Measurements from ENCODE around the gene S100A5.
"Not testable (repeated sequence)": the region's sequence is repeated elsewhere in the genome, so short reads cannot be mapped to it uniquely, and the experiment has no call there.

Gene S100A5, protein sequence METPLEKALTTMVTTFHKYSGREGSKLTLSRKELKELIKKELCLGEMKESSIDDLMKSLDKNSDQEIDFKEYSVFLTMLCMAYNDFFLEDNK

DNA sequence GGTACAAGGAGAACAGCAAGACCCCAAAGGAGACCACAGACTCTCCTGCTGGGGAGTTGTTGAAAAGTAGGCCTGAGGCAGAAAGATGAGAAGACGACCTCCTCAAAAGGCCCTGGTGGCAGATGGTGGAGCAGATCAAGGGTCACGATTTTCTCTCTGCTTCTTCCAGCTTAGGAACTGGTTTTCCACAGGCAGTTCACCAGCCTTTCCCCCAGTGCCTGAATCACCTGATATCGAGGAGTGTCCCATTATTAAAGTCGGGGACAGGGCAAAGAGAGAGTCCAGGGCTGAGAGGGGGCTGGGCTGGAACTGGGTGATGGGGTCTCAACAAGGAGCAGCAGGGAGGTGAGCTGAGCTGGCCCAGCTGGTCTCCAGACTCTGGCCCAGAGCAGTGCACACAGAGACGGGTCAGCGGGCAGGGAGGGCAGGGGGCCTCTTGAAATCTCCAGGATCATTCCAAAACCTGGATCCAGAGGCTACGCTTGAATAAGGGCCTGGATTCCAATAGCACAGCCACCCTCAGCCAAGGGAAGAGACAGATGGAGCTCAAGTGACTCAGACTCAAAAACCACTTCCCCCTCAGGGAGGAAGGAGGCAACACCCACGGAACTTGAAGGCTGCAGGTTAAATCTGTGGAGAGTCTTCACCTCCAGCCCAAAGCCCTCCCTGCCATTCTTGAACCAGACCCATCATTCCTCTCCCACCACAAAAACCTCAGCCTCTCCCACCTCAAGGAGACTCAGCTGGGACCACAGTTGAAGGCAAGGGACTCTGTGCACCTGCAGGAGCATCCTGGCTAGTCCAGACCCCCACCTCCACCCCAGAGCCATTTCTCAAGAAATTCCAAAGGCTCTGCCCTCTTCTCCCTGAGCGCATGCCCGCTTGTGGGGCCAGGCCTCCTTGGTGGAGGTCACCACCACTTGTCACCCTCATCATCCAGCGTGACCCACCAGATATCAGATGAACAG lies at the start of gene S100A5:
Gene S100A5, minus strand, starts transcription at position 541 of the 968 bp plus-strand sequence. CDS start 743 bp downstream, outside the sequence.
- DNase-seq (ENCODE audit: low read depth in 1 of 2, low spot score in 1 of 2), result no peak

DNA sequence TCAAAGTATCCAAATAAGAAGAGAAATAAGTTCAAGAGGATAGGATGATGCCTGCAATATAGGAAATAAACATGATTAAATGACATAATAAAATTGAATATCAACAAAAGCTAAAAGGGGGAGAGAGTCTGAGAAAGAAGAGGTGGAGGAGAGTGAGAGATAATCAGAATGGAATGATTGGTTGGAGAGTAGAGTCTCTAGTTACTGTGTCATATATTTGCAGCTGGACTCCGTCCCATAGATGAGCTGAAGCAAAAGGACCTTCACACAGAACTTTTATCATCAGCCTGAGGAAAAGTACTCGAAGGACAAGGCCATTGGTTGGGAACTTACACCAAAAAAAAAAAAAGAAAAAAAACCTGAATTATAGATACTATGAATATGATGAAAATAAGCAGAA lies 47.7 kb upstream of the S100A5 start:
- DNase-seq (ENCODE audit: low read depth in 1 of 2, low spot score in 1 of 2), result no peak

DNA sequence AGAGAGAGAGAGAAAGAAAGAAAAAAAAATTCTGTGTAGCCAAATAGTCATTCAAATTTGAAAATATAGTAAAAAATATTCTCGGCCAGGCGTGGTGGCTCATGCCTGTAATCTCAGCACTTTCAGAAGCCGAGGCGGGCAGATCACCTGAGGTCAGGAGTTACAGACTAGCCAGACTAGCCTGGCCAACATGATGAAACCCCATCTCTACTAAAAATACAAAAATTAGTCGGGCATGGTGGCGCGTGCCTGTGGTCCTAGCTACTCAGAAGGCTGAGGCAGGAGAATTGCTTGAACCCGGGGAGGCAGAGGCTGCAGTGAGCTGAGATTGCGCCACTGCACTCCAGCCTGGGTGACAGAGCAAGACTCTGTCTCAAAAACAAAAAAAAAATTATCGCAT lies 47.3 kb upstream of the S100A5 start:
- not testable (repeated sequence) for DNase-seq (ENCODE audit: low read depth in 1 of 2, low spot score in 1 of 2)

DNA sequence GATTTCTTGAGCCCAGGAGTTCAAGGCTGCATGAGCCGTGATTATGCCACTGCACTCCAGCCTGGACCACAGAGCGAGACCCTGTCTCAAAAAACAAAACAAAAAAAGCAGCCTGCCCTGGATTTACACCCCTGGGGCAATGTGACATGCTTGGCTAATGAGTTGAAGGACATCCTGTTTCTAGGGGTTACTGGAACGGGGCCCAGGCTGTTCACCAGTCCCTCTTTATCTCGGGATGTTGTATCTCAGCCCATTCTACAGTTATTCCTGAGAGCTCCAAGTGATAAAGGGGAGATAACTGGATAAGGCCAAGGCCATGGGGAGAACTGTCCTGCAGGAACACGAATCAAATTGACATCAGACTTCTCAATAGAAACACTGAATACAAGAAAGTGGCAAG lies 46.6 kb upstream of the S100A5 start:
- DNase-seq (ENCODE audit: low read depth in 1 of 2, low spot score in 1 of 2), result no peak

DNA sequence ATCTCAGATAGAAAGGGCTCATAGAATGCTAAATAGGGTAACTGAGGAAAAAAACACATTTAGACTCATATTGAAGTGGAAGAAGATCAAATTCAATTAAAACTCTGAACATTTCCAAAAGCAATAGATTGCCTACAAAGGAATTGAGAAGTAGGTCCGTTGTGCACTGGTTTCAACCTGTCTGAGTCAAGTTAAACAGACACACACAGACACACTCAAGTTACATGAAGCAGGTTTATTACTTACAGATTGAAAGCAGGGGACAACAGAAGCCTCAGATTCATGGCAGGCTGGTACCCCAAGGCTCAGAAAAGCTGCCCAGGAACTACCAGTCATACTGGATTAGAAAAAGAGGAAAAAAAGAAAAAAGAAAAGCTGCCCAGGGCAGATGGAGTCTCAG lies 45.6 kb upstream of the S100A5 start:
- DNase-seq (ENCODE audit: low read depth in 1 of 2, low spot score in 1 of 2), result no peak

DNA sequence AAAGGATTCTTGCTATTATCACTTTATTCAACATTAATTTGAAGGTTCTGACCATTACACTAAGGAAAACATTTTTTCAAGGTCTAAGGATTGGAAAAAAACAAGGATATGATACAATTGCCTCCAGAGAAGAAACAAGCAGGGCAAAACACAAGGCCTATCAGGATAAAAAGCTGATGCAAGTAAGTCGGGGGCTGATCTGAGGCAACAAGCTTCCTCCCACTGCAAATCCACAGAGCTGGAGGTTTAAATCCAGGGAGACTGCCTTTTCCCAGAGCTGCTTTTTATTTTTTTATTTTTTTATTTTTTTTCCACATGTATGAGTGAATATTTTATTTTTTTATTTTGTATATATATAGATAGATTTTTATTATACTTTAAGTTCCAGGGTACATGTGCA lies 44.3 kb upstream of the S100A5 start:
- DNase-seq (ENCODE audit: low read depth in 1 of 2, low spot score in 1 of 2), result no peak

DNA sequence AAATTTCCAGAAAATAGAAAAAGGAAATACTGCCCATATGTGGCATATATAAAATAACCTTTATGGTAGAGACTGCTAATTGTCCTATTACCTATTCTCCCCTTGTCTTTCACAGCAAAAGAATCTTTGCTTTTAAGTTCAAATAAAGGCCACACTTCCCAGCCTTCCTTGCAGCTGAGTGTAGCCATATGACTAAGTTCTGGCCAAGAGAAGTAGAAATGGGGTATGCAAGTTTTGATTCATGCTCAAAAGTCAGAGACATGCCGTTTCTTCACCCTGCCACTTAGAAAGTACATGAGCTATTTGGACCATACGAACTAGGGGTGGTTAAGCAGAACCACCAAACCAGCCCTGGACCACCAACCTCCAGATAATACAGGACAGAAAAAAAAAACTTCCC lies 43.2 kb upstream of the S100A5 start:
- DNase-seq (ENCODE audit: low read depth in 1 of 2, low spot score in 1 of 2), result no peak

DNA sequence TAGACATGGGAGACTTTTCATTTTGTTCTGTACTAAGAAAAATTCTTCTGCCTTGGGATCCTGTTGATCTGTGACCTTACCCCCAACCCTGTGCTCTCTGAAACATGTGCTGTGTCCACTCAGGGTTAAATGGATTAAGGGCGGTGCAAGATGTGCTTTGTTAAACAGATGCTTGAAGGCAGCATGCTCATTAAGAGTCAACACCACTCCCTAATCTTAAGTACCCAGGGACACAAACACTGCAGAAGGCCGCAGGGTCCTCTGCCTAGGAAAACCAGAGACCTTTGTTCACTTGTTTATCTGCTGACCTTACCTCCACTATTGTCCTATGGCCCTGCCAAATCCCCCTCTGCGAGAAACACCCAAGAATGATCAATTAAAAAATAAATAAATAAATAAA lies 42.8 kb upstream of the S100A5 start:
- not testable (repeated sequence) for DNase-seq (ENCODE audit: low read depth in 1 of 2, low spot score in 1 of 2)

DNA sequence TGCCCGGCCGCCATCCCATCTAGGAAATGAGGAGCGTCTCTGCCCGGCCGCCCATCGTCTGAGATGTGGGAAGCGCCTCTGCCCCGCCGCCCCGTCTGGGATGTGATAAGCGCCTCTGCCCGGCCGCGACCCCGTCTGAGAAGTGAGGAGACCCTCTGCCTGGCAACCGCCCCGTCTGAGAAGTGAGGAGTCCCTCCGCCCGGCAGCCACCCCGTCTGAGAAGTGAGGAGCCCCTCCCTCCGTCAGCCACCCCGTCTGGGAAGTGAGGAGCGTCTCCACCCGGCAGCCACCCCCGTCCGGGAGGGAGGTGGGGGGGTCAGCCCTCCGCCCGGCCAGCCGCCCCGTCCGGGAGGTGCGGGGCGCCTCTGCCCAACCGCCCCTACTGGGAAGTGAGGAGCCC lies 42.1 kb upstream of the S100A5 start:
- DNase-seq (ENCODE audit: low read depth in 1 of 2, low spot score in 1 of 2), result not testable (repeated sequence)

DNA sequence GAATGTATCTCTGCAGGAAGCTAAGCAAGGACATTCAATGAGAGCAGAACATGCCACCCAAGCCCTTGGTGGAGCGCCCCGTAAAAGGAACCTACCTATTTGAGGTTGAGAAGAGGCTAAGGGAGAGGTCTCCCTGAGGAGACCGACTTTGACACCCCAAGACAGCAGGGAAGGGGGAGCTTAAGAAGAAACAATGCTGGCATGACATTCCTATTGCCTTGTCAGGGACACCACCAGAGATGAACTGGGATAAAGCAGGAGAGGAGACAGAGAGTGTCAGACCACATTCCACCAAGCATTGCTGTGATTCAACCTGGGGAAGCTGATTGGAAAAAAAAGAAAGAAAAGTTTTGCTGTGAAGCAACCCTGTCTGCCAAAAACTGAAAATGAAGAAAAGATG lies 38.2 kb upstream of the S100A5 start:
- no peak for DNase-seq (ENCODE audit: low read depth in 1 of 2, low spot score in 1 of 2)

DNA sequence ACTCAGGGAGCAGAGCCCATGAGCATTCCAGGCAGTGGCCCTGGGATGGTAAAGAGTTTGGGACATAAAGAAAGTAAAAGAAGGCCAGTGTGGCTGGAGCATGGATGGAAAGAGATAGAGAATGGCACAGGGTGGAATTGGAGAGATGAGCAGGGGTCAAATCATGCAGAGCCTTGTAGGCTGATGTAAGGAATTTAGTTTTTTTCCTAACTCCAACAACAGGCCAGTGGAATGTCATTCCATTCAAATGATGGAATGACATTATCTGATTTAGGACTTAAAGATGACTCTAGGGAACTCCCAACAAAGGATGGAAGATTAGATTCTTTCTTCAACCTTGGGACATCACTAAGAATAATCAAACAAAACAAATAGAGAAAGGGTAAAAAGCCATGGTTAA lies 37.8 kb upstream of the S100A5 start:
- DNase-seq (ENCODE audit: low read depth in 1 of 2, low spot score in 1 of 2), result no peak

DNA sequence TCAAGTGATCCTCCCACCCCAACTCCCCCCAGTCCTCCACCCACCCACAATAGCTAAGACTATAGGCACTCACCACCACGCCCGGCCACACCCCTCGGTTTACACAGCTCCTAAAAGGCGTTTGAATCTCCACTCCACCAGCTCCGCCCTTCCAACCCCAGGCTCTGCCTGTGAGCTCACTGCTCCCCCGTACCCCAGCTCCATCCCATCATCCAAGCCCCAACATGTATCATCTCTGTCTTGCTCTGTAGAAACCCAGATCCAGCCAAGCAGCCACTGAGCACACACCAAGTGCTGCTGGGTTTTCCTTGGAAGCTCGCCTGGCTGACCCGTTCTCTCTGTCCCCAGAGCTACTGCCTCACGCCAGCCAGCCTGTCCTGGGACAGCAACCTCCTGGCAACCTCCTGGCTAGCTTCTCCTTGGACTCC lies 36.9 kb upstream of the S100A5 start:
- DNase-seq (ENCODE audit: low read depth in 1 of 2, low spot score in 1 of 2), result no peak

DNA sequence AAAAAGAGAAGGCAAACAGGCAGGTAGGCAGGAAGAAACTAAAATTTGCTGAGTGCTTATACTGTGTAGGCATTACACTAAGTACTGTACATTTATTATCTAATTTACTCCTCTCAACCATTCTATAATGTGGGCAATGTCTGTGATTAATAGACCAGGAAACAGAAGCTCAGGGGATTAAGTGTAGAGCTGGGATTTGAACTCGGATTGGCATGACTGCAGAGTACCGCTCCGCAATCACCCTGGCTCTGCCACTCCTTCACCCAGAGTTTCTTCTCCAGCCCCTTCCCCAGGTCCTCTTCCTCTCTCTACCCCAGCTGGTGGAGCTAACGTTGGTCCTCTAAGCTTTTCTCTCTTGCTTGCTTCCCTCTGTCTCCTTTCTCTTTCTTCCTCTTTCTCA lies 36.4 kb upstream of the S100A5 start:
- no peak for DNase-seq (ENCODE audit: low read depth in 1 of 2, low spot score in 1 of 2)

DNA sequence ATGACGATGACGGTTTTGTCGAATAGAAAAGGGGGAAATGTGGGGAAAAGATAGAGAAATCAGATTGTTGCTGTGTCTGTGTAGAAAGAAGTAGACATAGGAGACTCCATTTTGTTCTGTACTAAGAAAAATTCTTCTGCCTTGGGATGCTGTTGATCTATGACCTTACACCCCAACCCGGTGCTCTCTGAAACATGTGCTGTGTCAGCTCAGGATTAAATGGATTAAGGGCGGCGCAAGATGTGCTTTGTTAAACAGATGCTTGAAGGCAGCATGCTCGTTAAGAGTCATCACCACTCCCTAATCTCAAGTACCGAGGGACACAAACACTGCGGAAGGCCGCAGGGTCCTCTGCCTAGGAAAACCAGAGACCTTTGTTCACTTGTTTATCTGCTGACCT lies 34.8 kb upstream of the S100A5 start:
- not testable (repeated sequence) for DNase-seq (ENCODE audit: low read depth in 1 of 2, low spot score in 1 of 2)

DNA sequence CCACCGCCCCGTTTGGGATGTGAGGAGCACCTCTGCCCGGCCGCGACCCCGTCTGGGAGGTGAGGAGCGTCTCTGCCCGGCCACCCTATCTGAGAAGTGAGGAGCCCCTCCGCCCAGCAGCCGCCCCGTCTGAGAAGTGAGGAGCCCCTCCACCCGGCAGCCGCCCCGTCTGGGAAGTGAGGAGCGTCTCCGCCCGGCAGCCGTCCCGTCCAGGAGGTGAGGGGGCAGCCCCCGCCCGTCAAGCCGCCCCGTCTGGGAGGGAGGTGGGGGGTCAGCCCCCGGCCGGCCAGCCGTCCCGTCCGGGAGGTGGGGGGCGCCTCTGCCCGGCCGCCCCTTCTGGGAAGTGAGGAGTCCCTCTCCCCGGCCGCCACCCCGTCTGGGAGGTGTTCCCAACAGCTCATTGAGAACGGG lies 34.4 kb upstream of the S100A5 start:
- not testable (repeated sequence) for DNase-seq (ENCODE audit: low read depth in 1 of 2, low spot score in 1 of 2)

DNA sequence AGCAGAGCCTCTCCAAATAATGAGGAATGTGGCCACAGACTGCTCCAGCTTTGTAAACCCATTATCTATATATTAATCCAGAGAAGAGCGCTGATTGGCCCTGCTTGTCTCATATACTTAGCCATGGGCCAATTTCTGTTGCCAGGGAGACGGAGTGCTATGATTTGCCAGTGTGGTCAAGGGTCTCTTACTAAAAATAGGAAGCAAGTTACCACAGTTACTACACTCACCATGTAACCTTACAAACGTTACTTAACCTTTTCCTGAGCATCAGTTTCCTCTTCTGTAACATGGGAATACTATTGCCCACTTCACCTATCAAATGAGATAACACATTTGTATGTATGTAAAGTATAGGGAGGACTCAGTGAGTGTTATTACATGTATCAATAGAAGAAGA lies 32.6 kb upstream of the S100A5 start:
- no peak for DNase-seq (ENCODE audit: low read depth in 1 of 2, low spot score in 1 of 2)

DNA sequence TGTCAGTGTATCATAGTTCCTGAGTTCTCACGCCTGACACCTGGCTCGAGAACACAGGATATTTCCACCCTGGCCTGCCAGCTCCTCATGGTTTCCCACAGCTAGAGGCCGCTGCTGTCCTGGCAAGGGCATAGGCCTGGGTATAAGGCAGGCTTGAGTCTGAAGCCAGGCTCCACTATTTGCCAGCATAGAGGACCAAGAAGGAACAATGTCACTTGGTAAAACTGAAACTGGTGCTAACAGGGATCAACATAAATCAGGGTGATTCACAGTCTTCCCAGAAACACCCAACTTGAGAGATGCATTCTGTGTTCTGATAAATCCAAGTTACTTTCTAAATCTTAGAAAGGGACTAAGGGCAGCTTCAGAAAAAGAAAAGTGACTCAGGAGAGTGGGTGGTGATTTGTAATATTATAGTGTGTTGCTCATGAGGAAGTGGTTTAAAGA lies 31.9 kb upstream of the S100A5 start:
- no peak for DNase-seq (ENCODE audit: low read depth in 1 of 2, low spot score in 1 of 2)

DNA sequence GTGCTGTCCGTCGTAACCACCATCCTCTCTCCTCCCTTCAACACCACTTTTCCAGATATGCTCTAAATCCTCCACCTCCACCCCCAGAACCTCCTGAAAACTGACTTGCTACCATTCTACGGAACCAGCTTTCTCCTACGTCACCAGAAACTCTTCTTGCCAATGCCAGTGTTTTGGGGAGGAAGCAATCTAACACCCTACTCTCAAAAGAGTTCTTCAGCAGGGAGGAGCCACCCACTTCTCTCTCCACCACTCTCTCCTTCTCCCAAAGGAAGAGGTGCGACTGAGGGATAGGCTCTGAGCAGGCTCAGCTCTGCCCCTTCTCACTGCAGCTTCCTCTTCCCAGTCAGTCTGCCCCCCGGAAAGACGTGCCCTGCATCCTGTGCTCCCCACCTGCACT lies 31.0 kb upstream of the S100A5 start:
- DNase-seq (ENCODE audit: low read depth in 1 of 2, low spot score in 1 of 2), result no peak

DNA sequence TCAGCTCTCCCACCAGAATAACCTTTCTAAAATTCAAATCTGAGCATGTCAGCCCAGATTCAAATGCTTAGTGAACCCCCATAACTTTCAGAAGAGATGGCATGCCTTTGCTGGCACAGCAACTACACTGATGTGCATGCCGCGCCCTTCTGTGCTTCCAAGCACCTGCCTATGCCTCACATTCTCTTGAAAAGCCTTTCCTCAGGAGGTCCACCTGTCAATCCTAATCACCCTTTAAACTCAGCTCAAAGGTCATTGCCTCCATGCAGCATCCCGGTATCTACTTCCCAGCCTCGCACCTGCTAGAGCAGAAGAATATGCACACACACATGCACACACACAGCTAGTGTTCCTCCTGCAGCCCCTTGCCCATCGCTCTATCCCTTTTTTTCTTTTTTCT lies 30.1 kb upstream of the S100A5 start:
- no peak for DNase-seq (ENCODE audit: low read depth in 1 of 2, low spot score in 1 of 2)

DNA sequence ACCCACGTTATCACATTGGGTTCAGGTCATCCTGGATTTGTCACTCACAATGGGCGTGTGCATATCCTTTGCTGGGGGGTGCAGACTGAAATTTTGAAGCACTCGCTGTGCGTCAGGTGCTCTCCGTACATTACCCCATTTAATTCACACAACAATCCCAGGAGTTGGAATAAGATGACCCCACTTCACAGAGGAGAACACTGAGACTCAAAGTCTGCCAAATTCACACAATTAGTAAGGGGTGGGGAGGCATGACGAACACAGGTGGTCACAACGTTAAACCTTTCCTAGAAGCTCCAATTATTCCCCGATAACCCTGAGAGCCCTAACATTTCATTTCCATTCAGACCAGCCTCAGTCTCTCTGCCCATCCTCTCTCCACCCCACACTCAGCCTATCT lies 28.7 kb upstream of the S100A5 start:
- no peak for DNase-seq (ENCODE audit: low read depth in 1 of 2, low spot score in 1 of 2)

DNA sequence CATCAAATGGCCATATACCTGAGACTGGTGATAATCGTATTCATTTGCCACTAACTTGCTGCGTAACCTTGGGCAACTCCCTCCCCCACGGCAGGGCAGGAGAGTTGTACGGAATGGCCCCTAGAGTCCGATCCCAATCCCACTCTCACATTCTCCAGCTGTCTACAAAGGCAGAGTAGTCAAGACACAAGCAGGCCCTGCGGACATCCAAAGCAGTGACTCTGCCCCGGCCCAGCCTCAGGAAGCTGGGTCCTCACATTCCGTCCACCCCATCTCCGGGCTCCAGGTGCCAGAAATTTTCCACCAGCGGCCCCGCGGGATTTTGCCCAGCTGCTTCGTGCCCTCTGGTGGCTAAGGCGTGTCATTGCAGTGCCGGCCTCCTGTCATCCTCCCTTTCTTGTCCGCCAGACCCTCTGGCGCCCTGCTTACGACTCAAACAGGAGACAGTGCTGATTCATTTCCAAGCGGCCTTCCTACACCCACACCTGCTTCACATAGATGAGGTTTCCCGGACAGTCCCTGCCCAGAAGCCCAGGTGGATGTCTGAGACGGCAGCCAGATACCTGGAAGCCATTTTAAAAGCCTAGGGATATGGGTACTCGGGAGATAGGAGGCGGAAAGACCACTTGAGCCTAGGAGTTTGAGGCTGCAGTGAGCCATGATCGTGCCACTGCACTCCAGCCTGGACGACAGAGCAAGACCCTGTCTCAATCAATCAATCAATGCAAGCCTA lies 27.8 kb upstream of the S100A5 start:
- DNase-seq (ENCODE audit: low read depth in 1 of 2, low spot score in 1 of 2), result peak; percentile 63 to 66
